NCI-H187 treated with DMSO at 0.1 percent for 48 hours (cell line): ENCODE measurements around the gene GATC.

Experiments
- DNase-seq: peaks from one replicate; lab custom pipeline; 2025; lab: John Stamatoyannopoulos, UW

The GATC gene

GRCh38 chr12:120498870-120499515, 52.7 kb downstream of the GATC start:
- no peak for DNase-seq

DNA sequence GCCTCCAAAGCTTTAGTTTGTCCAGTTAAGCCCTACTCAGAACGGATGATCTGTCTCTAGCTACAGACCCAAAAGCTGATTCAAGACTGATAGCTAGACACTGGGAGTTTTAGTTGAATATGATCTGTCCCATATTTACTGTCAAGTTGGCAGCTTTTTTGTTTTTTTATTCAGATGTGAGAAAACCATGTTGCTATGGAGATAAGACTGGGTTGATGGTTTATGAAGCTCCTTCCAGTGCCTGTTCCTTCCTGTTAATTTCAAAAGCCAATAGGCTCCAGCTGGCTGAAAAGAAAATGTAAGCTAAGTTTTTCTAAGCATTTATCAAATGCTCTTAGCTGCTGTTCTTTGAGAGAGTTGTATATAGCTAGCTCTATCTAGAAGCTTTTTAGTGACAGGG, 54.3 kb downstream of the GATC start:
- no peak for DNase-seq

- no peak for DNase-seq
Observed at GRCh38 chr12:120504587-120504986, 58.3 kb downstream of the GATC start.

DNA sequence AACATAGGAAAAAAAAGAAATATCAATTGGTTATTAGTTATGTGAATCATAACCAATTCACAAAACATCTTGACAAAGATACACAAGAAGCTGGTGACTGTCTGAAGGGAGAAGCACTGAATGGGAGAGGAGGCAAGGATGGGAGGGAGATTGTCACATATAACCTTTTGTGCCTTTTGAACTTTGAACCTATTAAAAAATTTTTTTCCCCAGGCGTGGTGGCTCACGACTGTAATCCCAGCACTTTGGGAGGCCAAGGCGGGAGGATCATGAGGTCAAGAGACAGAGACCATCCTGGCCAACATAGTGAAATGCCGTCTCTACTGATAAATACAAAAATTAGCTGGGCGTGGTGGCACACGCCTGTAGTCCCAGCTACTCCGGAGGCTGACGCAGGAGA, 62.3 kb downstream of the GATC start:
- no peak for DNase-seq
